Measurements from ENCODE around the gene CORO2A.

- no peak for TF ChIP-seq CTCF (IDR thresholded peaks at IDR 0.05)
- TF ChIP-seq POLR2AphosphoS5 (IDR thresholded peaks at IDR 0.05; ENCODE audit: insufficient read depth in 1 of 2, low read depth in 1 of 2): no peak
- no peak for TF ChIP-seq POLR2A (IDR thresholded peaks at IDR 0.05)
These were observed 4.5 kb downstream of the CORO2A start for GRCh38 chr9:98187926-98188325.

Measured in vagina (tissue), 2 donors.